ENCODE measurements around the gene KCNN3.

KCNN3 gene

DNA sequence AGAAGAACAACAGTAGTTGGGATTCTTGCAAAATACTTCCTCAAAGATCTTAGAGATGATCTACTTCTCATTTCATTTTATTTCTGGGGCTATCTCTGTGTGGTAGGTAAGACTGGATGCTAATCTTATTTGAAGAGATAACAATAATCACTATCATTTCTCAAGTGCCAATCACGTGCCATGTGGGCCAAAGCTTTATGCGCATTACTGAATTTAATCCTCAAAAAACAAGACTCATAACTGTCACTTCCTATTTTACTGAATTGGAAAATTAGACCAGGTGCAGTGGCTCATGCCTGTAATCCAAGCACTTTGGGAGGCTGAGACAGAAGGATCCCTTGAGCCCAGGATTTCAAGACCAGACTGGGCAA is 121.7 kb downstream of the KCNN3 start:
- DNase-seq (ENCODE audit: low spot score): no peak

DNA sequence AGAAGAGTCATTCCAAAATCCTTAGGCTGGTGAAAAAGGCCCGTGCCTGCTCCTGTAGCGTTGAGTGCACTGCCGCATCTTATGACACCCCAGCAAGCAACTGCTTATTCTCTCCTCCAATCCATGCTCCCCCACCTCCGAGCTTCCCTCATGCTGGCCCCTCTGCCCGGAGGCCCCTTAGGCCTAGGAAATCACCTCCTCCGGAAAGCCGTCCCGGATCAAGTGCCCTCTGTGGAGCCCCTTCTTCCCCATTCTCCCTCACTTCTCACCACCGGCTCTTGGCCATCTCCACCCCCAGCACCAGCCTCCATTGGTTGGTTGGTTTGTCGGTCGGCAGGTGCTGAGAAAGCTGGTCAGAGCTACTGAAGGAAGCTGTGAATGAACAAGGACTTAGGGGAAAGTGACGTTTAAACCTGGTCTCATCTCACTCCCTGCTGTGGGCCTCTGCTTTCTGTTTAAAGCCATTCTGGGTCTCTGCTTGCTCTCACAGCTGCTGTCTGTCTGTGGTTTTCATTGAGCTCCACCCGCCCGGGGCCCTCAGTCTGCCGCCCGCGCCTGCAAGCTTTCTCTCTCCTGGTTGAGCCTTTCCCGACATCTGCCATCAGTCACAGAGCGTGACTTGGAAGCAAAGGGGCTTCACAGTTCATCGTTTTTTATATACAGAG is 122.2 kb downstream of the KCNN3 start:
- DNase-seq (ENCODE audit: low spot score): peak; percentile 45

DNA sequence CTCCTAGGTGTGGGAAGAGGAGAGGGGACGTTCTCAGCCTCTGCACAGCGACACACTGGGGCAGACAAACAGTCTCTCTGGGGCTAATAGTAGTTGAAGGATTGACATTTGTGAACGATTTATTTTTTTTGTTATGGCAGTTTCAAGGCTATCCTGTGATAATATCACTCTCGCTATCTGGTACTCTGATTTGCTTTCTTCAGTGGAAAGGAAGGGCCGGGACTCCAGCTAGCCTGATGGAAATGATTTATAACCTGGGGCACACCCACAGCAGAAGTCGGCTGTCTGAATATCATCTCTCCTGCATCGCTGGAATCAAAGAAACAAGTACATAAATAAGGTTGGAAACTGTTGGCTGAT is 122.7 kb downstream of the KCNN3 start:
- DNase-seq (ENCODE audit: low spot score): no peak

DNA sequence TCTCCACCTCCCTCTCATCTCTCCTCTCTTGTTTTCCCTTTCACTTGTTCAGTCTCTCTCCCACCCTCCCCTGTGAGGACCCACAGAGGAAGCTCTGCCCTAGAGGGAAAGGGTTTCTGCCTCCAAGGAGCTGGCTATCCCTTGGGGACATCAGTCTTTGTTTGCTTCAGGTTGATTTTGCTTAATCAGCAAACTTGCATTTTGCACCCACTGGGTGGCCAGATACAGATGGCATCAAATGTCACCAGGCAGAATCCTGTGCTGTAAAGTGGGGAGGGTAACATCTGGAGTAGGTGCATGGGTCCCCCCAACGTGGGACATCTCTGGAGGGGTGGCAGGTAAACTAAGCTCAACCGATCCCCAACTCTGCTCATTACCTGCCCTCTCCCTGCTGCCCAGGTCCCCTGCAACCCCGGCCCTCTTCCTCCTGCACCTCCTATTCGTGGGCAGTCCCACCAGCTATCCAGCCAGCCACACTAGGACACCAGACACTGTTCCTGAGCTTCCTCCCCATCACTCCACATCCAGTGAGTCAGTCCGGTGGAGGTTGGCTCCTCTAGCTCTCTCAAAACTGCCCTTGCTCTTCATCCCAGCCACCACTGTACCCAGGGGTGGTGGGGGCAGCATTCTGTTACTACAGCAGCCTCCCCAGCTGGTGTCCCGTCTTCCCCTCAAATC is 123.3 kb downstream of the KCNN3 start:
- no peak for DNase-seq (ENCODE audit: low spot score)

DNA sequence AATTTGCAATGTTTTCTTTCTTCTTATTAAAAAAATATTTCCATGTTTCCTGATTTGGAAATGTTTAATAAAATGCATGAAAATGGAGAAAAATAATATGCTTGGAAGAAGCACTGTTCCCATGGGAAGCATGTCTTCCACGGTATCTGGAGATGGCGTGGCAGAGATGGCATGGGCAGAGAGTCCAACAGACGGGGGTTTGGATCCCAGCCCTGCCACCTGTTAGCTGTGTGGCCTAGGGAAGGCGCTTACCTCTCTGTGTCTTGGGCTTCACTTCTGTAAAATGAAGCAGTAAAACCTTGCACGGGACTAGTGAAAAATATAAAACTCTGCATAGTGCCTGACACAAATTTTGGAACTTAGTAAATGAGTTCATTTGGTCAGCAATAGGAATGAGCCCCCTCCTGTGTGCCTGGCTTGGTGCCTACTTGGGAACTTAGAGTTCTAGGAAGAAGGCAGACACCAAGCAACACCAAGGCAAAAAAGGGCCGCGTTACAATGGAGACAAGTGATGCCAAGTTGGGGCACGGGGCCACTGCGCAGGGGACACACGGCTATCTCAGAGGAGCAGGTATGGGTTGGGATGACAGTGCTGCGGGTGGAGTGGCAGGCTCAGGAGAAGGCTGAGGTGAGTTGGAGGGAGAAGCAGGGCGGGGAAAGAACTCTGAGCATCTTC is 124.2 kb downstream of the KCNN3 start:
- DNase-seq (ENCODE audit: low spot score): no peak

DNA sequence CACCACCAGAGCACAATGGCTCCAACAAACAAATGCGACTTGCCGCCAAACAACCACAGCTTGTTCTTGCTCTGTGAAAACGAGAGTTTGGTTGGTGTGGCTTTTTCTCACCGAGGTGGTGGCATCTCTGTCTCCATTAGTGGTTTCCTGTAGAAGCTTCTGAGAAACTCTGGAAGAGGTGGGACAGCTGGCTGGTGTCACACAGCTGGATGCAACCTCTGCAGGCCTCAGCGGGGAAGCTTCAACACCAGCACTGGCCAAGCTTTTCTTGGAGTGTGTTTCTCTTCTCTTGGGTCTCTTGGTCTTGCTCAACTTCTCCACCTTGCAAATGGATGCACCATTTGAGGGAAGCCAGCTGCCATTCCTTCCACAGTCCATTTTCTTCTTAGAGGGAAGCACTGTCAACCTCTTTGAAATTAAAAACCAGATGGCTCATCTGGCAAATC is 124.8 kb downstream of the KCNN3 start:
- DNase-seq (ENCODE audit: low spot score): no peak

DNA sequence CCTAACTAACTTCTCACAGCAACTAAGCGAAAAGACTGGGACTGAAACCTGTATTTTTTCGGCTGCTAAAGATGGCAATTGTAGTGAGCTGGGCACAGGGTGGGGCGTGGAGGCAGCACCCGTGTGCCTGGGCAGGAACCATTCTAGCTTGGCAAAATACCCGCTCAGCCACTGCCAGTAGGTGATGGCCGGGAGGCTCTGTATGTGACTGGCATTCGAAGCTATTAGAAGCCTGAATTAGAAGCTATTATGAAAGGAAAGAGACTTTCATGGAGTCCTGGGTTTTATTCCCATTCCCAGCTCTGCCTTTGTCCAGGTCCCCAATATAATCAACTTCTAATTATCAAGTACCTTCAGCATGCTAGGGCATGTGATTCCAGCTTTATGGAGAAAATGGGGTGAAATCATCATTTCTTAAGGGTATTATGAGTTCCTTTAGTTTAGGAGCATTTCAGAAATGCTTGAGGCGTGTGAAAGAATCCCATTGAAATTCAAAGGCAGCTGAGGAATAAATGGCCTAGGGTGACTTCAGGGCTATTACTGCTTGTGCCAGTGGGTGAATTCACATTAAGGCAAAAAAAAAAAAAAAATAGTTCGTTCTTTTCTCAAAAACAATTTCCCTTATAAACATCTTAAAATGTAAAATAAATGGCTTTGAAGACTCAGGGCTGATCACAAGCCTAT is 125.6 kb downstream of the KCNN3 start:
- DNase-seq (ENCODE audit: low spot score): no peak

DNA sequence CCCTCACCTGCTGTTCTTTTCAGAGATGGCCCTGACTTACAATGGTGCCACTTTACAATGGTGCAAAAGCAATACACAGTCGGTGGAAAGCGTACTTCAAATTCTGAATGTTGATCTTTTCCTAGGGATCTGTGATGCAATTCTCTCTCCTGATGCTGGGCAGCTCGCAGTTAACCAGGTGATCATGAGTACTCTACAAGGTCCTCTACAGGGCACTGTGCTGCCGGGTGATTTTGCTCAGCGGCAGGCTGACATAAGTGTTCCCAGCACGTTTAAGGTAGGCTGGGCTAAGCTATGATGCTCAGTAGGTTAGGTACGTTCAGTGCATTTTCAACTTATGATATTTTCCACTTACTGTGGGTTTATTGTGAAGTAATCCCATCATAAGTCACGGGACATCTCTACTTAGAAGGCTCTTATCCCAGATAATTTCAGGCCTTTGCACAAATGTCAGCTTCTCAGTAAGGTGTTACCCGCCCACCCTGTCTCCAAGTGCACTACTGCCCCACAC is 126.5 kb downstream of the KCNN3 start:
- no peak for DNase-seq (ENCODE audit: low spot score)

DNA sequence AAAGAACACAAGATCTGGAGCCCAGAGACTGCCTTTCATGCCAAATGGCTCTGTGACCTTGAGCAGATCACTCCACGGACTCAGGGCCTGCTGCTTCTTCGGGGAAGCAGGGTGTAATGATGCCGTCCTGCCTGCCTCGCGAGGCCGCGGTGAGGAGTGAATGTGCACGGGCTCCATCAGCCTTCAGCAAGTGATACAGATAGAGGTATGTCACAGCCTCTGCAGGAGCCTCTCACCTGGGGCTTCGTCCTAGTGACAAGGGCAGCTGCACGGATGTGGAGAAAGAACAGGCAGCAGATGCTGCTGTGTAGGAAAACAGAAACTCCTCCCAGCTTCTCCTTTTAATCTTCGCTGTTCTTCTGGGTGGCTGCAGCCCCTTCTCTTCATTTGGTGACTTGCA is 127.5 kb downstream of the KCNN3 start:
- DNase-seq (ENCODE audit: low spot score): no peak

DNA sequence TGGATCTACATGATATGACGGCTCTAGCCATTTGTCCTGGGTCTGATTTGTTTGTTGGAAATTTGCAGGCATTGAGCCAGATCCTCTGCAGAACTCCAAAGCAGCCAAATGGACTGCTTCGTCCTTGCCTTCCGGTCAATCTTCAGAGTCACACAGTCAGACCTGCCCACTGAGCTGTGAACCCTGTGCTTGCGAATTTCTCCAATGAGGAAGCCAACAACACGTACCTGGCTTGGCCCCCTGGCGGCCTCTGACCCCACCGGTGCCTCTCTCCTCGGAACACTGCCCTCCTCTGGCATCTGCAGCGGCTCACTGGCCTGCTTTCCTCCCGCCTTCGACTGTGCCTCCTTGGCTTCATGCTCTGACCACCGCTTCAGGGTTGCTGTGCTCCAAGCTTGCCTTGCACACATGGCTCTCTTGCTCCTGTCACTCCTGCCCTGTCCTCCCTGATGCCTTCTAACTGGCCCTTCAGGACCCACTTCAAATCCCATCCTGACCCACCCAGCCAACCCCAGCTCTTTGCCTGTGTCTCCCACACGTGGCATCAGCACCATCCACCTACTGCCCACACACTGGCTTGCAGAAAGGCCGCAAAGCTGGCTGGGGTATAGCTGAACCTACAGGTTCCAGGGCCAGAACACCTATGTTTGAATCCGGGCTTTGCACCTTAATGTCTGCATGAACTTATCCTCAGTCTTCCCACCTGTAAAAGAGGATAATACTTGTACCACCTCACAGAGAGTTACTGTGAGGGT is 128.2 kb downstream of the KCNN3 start:
- DNase-seq (ENCODE audit: low spot score): no peak

DNA sequence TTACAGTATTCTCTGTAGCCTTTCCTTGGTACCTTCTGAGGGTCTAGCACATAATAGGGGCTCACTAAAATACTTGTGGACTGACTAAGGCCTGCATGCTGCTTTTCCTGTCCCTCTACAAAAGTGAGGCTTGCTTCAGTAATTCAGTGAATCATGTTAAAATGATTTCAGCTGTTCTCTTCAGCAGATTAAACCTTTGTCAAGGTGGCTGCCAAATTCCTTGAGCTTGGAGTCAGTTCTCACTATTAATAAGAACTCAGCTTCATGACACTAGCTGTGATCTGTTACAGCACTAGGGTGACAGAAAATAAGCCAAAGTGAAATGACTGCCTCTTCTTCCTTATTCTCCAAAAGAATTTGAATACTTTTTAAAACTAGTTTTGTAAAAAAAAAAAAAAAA is 128.8 kb downstream of the KCNN3 start:
- no peak for DNase-seq (ENCODE audit: low spot score)

DNA sequence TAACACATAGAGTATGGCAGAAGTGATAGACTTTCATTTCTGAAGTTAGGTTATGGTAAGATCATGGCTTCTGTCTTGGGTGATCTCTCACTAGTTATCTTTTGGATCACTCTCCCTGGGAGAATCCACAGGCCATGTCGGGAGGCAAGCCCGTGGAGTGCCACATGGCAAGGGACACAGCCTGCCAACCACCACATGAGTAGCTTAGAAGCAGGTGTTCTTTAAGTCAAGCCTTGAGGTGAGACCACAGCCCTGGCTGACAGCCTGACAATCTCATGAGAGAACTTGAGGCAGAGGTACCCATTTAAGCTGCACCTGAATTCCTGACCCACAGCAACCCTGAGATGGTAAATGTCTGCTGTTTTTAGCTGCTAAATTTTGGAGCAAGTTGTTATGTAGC is 130.4 kb downstream of the KCNN3 start:
- no peak for DNase-seq (ENCODE audit: low spot score)

DNA sequence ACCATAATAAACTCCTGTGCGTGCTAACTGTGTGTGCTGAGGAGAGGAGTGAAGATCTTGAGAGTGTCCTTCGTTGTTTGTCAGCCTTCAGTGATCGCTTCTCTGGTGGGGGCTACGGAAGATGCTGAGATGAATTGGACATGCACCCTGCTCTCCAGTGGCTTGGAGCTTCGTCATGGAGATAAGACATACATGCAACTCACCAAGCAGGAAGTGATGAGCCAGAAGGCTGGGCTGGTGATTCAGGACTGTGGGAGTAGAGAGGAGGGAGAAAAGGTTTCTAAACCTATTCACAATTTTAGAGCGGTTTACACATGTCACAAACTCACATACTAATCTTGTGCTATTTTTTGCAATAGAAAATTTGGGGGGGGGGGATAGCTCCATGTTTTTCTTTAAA is 133.2 kb downstream of the KCNN3 start:
- no peak for DNase-seq (ENCODE audit: low spot score)

DNA sequence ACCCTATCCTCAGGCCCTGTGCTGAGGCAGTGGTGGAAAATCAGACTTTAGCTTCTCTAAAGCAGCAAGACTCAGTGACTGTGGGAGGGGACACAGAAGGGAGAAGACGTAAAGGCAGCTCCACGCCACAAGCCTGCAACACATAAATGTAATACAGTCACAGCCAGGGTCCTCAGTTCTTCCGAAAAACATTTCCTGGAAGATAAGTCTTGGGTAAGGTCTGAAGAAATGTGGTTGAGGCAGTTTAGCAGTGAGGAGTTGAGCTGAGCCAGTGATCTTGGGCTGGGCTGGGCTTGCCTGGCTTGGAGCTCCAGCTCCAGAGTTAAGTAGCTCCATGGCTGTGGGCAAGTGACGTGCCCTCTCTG is 134.3 kb downstream of the KCNN3 start:
- DNase-seq (ENCODE audit: low spot score): no peak

DNA sequence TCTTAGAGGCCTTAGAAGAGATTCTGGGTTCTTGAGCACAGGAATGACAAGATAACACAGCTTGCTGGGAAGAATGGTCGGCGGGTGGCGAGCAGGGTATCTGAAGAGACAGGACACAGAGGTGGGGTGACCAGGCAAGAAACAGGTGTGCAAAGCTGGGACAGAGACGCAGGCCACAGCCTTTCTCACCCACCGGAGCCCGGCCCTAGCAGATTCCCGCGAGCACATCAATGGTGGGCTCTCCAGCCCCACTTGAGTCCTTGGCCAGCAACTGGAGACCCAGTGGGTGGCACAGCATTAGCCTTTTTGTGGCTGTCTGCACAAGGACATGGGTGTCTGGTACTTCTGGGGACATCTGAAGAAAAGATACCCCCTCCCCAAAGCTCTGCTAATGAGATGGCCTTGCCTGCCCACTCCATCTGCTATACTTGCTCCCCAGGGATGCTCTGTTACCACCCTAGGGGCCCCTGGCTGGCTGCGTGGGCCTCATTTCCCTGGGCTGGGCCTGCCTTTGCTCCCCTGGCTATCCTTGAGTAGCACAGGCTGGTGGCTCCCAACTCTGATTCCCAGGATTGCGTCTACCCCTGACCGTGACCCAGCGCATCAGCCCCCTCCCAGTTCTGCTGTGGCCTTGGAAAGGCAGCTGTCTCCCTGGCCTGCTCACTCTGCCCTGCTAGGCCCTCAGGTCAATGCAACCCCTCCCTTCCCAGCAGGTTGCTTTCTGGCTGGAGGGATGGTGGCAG is 134.8 kb downstream of the KCNN3 start:
- DNase-seq (ENCODE audit: low spot score): no peak

DNA sequence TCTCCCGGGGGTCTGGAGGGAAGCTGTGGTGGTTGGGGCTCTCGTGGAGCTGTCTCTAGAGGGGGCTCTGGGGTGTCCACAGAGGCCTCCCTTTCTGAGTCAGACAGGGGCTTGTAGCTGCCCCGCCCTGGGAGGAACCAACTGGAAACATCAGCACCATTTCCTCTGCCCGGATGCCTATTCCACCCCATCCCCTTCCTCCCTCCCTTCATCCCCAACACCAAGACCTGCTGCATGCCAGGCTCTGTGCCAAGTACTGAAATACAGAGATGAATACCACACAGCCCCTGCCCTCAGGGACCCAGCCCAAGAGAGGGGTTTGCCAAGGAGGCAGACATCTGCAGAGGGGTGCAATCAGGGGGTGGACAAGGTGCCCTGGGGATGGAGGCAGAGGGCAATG is 136.5 kb downstream of the KCNN3 start:
- no peak for DNase-seq (ENCODE audit: low spot score)

DNA sequence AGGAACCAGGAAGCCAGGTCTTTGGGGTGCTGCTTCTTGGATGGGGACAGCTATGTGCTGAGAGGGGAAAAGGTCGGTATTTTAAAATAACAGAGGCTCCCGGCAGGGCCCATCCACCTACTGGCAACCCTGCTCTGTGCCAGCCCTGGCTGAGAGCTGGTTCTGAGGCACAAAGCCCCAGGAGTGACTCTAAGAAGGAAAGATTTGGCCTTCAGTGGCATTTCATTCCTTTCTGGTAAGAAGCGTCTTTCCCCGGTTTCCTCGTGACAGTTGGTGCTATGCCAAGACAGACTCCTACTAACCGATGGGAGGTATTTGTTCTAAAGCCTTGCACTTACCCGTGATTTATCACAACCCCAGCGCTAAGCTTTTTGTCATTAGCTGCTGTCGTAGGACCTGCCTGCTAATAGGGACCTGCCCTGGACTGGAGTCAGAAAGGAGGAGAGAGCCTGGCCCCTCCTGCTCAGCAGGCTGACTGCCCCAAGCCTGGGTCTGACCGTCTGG is 139.0 kb downstream of the KCNN3 start:
- no peak for DNase-seq (ENCODE audit: low spot score)

DNA sequence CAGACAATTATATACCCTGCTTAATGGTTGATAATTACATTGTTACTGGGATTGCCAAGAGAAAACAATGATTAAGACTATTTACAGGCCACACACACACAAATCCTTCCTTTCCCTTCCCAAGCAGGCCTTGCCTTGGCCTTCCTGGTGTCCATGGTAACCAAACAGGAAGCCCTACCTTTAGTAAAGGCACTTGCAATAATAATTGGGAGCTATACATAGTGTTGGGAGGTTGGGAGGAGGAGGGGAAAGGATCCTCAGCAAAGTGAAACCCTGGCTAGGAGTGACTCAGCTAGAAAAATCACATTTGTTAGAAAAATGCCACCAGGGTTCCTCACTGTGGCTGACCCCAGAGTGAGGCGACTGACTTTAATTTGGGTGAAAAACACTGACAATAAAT is 139.8 kb downstream of the KCNN3 start:
- no peak for DNase-seq (ENCODE audit: low spot score)

DNA sequence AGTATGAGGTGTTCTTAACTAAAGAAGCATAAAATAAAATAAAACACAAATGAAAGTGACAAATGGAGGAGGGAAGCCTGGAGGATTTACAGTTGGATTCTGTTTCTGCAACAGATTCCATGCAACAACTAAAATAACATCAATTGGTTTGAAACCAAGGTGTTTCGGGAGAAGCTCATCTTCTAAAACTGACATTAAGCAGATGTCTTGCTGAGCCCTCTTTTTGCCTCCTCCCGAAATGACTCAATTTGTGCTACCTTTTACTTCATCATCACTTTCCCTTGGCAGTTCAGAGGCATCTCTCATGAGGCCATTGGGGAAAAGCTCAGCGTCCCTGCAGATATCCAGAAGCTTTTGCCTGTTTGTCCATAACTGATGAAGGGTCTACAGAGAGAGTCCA is 140.5 kb downstream of the KCNN3 start:
- DNase-seq (ENCODE audit: low spot score): no peak

DNA sequence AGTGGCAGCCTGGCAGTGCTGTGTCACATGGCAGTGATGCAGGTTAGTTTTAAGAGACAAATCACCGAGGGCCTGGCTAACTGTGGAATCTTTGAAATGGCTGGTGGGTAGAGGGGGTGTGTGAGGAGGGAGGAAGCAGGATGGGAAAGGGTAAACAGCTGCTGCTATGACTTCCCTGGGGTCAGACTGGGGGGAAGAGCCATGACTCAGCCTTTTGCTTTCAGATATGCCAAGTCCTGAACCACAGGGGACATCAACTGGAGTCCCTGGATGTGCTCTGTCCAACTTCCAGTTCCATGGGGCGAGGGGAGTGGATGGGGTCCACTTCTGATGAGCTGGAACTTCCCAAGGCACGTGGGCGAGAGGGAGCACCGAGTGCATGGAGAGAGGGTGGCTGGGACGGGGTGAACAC is 141.0 kb downstream of the KCNN3 start:
- DNase-seq (ENCODE audit: low spot score): no peak
